ENCODE results near the gene GPR25. TPM values are rescaled to one million over a fixed set of nuclear protein-coding genes. Genes with fewer than 3 reads are reported as not detected.

GPR25 gene
- total and polyA plus RNA-seq, 10 of the 15 experiments (the other 5 are each of a cell fraction or from before 2014, with no cell fraction given), result not detected

GRCh38 chr1:200880212-200880611 is 7.4 kb downstream of the GPR25 start (continued):
- TF ChIP-seq PML (IDR thresholded peaks at IDR 0.05; ENCODE audit: low read length) (no peak; the same call in 1 of the 2 replicates), SKIL (IDR thresholded peaks at IDR 0.05; ENCODE audit: low read depth, poor library complexity, severe bottlenecking) (peak; percentile 100), NR2C2 (IDR thresholded peaks at IDR 0.05; ENCODE audit: borderline replicate concordance, control insufficient read depth, insufficient read length, low read depth) (no peak), PBX3 (IDR thresholded peaks at IDR 0.05; ENCODE audit: insufficient replicate concordance, low read depth, low read length) (peak; percentile 93), WRNIP1 (IDR thresholded peaks at IDR 0.05; ENCODE audit: borderline replicate concordance, low read depth, low read length) (peak; percentile 85; the same call in 1 of the 2 replicates), E2F8 (IDR thresholded peaks at IDR 0.05; ENCODE audit: low read depth, partially characterized antibody) (no peak), HCFC1 (IDR thresholded peaks at IDR 0.05; ENCODE audit: low read length) (no peak), CREB1 (IDR thresholded peaks at IDR 0.05; ENCODE audit: low read depth) (peak; percentile 34; the same call in 1 of the 2 replicates)
- TF ChIP-seq, protein P1, sequence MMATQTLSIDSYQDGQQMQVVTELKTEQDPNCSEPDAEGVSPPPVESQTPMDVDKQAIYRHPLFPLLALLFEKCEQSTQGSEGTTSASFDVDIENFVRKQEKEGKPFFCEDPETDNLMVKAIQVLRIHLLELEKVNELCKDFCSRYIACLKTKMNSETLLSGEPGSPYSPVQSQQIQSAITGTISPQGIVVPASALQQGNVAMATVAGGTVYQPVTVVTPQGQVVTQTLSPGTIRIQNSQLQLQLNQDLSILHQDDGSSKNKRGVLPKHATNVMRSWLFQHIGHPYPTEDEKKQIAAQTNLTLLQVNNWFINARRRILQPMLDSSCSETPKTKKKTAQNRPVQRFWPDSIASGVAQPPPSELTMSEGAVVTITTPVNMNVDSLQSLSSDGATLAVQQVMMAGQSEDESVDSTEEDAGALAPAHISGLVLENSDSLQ (IDR thresholded peaks at IDR 0.05), result peak; percentile 93
